ENCODE data around the gene PKP4.

DNA sequence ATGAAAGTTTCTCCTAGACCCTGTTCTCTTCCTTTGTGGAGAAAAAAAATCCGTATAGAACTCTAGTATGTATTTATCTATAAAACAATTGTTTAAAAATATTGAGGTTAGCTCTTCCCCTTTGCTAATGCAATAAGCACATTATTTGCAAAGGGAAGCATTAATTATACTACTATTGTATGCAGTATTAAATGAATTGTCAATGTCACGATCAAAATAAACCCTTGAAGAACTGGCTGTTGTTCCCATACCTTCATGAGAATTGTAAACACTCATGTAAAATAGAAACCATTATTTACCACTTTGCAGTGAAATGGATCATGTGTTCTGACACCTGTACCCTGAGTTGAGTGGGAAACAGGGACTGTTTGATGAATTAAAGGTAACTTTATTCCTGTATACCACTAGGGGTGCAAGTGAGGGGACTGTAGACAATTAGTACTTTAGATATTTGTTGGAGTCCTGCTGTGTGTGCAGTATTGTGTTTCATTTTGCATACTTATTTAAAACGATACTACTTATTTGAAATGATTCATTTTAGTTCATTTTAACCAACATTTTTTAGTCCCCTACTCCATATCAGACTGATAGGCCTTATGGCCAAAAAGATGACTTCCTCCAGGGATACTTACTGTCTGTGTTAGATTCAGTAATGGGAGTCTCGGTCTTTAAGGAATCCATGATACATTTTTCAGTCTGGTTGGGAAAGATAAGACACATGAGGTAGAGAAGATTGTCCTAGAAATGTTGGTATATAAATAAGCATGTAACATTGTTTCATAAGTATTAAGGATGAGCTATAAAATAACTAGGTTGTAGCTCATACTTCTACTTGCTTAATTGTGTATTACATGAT is 7.9 kb downstream of the PKP4 start:
- TF ChIP-seq, protein P1, sequence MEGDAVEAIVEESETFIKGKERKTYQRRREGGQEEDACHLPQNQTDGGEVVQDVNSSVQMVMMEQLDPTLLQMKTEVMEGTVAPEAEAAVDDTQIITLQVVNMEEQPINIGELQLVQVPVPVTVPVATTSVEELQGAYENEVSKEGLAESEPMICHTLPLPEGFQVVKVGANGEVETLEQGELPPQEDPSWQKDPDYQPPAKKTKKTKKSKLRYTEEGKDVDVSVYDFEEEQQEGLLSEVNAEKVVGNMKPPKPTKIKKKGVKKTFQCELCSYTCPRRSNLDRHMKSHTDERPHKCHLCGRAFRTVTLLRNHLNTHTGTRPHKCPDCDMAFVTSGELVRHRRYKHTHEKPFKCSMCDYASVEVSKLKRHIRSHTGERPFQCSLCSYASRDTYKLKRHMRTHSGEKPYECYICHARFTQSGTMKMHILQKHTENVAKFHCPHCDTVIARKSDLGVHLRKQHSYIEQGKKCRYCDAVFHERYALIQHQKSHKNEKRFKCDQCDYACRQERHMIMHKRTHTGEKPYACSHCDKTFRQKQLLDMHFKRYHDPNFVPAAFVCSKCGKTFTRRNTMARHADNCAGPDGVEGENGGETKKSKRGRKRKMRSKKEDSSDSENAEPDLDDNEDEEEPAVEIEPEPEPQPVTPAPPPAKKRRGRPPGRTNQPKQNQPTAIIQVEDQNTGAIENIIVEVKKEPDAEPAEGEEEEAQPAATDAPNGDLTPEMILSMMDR (IDR thresholded peaks at IDR 0.05), result peak in 5 of 6 experiments; percentile 12 to 38 (median 27)
- TF ChIP-seq POLR2A (IDR thresholded peaks at IDR 0.05), result no peak
- no peak for TF ChIP-seq POLR2AphosphoS5 (IDR thresholded peaks at IDR 0.05)
